PC-3 (cell line): Measurements from ENCODE around the gene WLS.

Experiments
- CTCF ChIP-seq: fragments of 300-600 bp; sonication (generic); conservative IDR thresholded peaks from 2 replicates; pipeline ENCODE4 v1.5.1; 2017; ENCODE audit warnings: antibody characterized with exemption, low read depth, mild to moderate bottlenecking, low read length
- EZH2 ChIP-seq: fragments of 300-600 bp; sonication (generic); IDR thresholded peaks from one replicate; pipeline ENCODE4 v1.6.1; 2017; ENCODE audit warnings: antibody characterized with exemption, mild to moderate bottlenecking, low read length; ENCODE audit not compliant: unreplicated experiment
- EZH2phosphoT487 ChIP-seq: fragments of 300-600 bp; sonication (generic); IDR thresholded peaks from 2 replicates; pipeline ENCODE4 v1.6.1; 2018; ENCODE audit warnings: mild to moderate bottlenecking, antibody characterized with exemption, low read length, borderline replicate concordance

- TF ChIP-seq CTCF (no peak), EZH2 (no peak), EZH2phosphoT487 (no peak)
Measured at GRCh38 chr1:68112835-68113243, 119.5 kb downstream of the WLS start.
